GM23248 (cell line): Measurements from ENCODE around the gene CARTPT.

Experiments used
- EZH2 ChIP-seq: fragments of 200-600 bp; sonication (generic); IDR thresholded peaks from 2 replicates; pipeline ENCODE4 v1.6.1; 2018; ENCODE audit warnings: antibody characterized with exemption, mild to moderate bottlenecking; ENCODE audit not compliant: insufficient read depth, poor library complexity, severe bottlenecking
- EZH2phosphoT487 ChIP-seq: fragments of 200-600 bp; sonication (generic); IDR thresholded peaks from 2 replicates; pipeline ENCODE4 v1.6.1; 2018; ENCODE audit warnings: antibody characterized with exemption, moderate library complexity, mild to moderate bottlenecking, low read depth; ENCODE audit not compliant: insufficient read depth

DNA sequence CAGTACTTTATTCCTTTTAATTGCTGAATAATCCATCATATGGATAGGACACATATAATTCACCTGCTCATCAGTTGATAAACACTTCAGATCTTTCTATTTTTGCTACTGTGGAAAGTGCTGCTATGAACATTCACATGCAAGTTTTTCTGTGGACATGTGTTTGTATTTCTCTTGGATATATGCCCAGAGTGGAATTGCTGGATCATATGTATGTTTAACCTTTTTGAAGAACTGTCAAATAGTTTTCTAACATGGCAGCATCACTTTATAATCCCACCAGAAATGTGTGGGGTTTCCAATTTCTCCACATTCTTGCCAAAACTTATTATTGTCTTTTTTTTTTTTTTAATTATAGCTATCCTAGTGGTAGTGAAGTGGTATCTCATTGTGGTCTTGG lies 15.1 kb downstream of the CARTPT start:
- TF ChIP-seq EZH2 = no peak
- TF ChIP-seq EZH2phosphoT487 = no peak
